LNCaP clone FGC (cell line): Measurements from ENCODE around the gene PARVG.
A peak's percentile ranks its signal among the peaks of the same experiment; 100 is the strongest.

Experiments used
- DNase-seq: peaks from one replicate; pipeline ENCODE4 v3.0.0-alpha.2; 2011; ENCODE audit warnings: low read depth
- H3K4me3 ChIP-seq: 2 replicates; pipeline ENCODE4 v1.5.1; 2011; ENCODE audit warnings: mild to moderate bottlenecking, low read depth, low read length, control low read depth
- CTCF ChIP-seq: IDR thresholded peaks from 2 replicates; pipeline ENCODE4 v1.5.1; 2012; ENCODE audit warnings: mild to moderate bottlenecking; ENCODE audit not compliant: control insufficient read depth, insufficient read depth; ENCODE audit errors: extremely low read depth

PARVG gene

GRCh38 chr22:44188986-44189630, 8.4 kb downstream of the PARVG start:
- TF ChIP-seq CTCF: no peak
- no peak overlapping the region for H3K4me3 ChIP-seq
- DNase-seq: no peak

- H3K4me3 ChIP-seq: no peak overlapping the region
- DNase-seq: no peak
- no peak for TF ChIP-seq CTCF
Measured at GRCh38 chr22:44190381-44190976, 9.8 kb downstream of the PARVG start.

- DNase-seq: no peak
- no peak for TF ChIP-seq CTCF
- no peak overlapping the region for H3K4me3 ChIP-seq
Measured at GRCh38 chr22:44191036-44191454, 10.3 kb downstream of the PARVG start.

- no peak for TF ChIP-seq CTCF
- H3K4me3 ChIP-seq: no peak overlapping the region
- peak; percentile 1 for DNase-seq
Measured at GRCh38 chr22:44192098-44192815, 11.5 kb downstream of the PARVG start.

- no peak for DNase-seq
Measured at GRCh38 chr22:44192816-44193534, 12.2 kb downstream of the PARVG start.

GRCh38 chr22:44193535-44193891, 12.8 kb downstream of the PARVG start:
- no peak for TF ChIP-seq CTCF
- no peak overlapping the region for H3K4me3 ChIP-seq
- DNase-seq: no peak

More at GRCh38 chr22:44192816-44193534, 12.2 kb downstream of the PARVG start:
- no peak overlapping the region for H3K4me3 ChIP-seq
- TF ChIP-seq CTCF: no peak
